Adipocyte (in vitro differentiated cells): ENCODE data around the gene AUTS2.
A peak's percentile ranks its signal among the peaks of the same experiment; 100 is the strongest.

Source experiments
- DNase-seq: peaks from one replicate; pipeline ENCODE4 v3.0.0-alpha.2; 2015; ENCODE audit warnings: low read depth
- H3K27me3 ChIP-seq: replicated peaks from 2 replicates; pipeline ENCODE4 v1.7.0; 2013; ENCODE audit warnings: mild to moderate bottlenecking, low read length, moderate library complexity; ENCODE audit not compliant: control insufficient read depth, insufficient read depth
- H3K36me3 ChIP-seq: 2 replicates; pipeline ENCODE4 v1.7.0; 2013; ENCODE audit warnings: low read length, mild to moderate bottlenecking, moderate library complexity; ENCODE audit not compliant: control insufficient read depth, insufficient read depth, severe bottlenecking
- H3K4me1 ChIP-seq: 2 replicates; pipeline ENCODE4 v1.7.0; 2013; ENCODE audit warnings: mild to moderate bottlenecking, low read length, moderate library complexity; ENCODE audit not compliant: control insufficient read depth, insufficient read depth
- H3K4me3 ChIP-seq: 2 replicates; pipeline ENCODE4 v1.7.0; 2013; ENCODE audit warnings: mild to moderate bottlenecking, low read length, moderate library complexity
- H3K9ac ChIP-seq: 2 replicates; pipeline ENCODE4 v1.7.0; 2013; ENCODE audit warnings: mild to moderate bottlenecking, low read length, moderate library complexity
- H3K9me3 ChIP-seq: 2 replicates; pipeline ENCODE4 v1.7.0; 2013; ENCODE audit warnings: mild to moderate bottlenecking, low read length, moderate library complexity; ENCODE audit not compliant: control insufficient read depth

The AUTS2 gene

GRCh38 chr7:70654979-70655378 is 1056.7 kb downstream of the AUTS2 start:
- H3K4me3 ChIP-seq: no peak overlapping the region
- H3K4me1 ChIP-seq: peaks cover 8% of the 10 kb centered on the region
- H3K27me3 ChIP-seq: no peaks in the 10 kb centered on the region
- no peak overlapping the region for H3K9ac ChIP-seq
- H3K36me3 ChIP-seq: no peaks in the 10 kb centered on the region
- H3K9me3 ChIP-seq: no peaks in the 10 kb centered on the region
- no peak for DNase-seq

DNA sequence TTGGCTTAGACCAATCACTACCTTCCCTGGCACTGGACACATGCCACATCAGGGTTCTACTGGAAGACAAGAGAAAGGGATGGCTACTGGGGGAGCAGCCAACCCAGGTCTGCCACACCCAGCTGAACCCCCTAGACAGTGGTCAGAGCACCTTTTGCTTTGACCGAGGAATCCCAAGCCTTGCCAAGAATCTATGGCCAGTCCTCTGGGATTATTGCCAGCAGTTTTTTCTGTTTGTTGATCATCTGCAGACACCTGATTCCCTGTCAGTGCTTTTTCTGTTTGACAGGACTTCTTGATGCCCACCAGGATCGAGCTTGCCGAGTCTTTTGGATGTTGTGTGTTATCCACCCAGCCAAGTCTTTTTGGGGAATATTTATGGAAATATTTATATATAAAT is 1057.4 kb downstream of the AUTS2 start:
- no peak for DNase-seq
- Histone ChIP-seq H3K4me3 (no peak overlapping the region), H3K36me3 (no peaks in the 10 kb centered on the region), H3K27me3 (no peaks in the 10 kb centered on the region), H3K9ac (no peak overlapping the region), H3K4me1 (peaks cover 8% of the 10 kb centered on the region), H3K9me3 (no peaks in the 10 kb centered on the region)

DNA sequence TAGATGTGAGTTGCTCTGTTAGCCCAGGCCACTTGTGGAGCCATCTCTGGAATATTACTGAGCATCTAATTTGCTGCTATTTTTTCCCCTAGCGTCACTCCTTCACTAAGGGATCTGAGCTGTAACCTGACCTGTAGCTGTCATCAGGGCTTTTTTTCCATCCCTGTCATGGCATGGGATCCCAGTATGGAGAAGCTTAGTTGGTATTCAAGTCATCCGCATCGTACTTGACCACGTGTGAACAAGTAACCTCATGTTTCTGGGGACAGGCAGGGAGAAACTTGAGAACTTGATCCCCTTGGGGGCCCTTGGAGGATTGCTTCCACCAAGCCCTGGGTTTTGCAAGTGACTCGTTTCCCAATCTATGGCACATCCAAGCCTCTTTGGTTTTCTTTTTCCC is 1059.3 kb downstream of the AUTS2 start:
- peak; percentile 23 for DNase-seq
- H3K4me1 ChIP-seq: peaks cover 8% of the 10 kb centered on the region
- H3K27me3 ChIP-seq: no peaks in the 10 kb centered on the region

GRCh38 chr7:70657989-70658632 is 1059.8 kb downstream of the AUTS2 start:
- DNase-seq: no peak
- Histone ChIP-seq H3K36me3 (no peaks in the 10 kb centered on the region), H3K9me3 (no peaks in the 10 kb centered on the region), H3K27me3 (no peaks in the 10 kb centered on the region), H3K4me1 (peaks cover 8% of the 10 kb centered on the region), H3K4me3 (no peak overlapping the region), H3K9ac (no peak overlapping the region)

More for the DNA sequence above, 1059.3 kb downstream of the AUTS2 start:
- H3K4me3 ChIP-seq: no peak overlapping the region
- H3K36me3 ChIP-seq: no peaks in the 10 kb centered on the region
- no peak overlapping the region for H3K9ac ChIP-seq
- no peaks in the 10 kb centered on the region for H3K9me3 ChIP-seq

- H3K4me3 ChIP-seq: no peak overlapping the region
- no peaks in the 10 kb centered on the region for H3K36me3 ChIP-seq
- H3K9me3 ChIP-seq: no peaks in the 10 kb centered on the region
Measured at GRCh38 chr7:70659263-70659662, 1061.0 kb downstream of the AUTS2 start.

DNA sequence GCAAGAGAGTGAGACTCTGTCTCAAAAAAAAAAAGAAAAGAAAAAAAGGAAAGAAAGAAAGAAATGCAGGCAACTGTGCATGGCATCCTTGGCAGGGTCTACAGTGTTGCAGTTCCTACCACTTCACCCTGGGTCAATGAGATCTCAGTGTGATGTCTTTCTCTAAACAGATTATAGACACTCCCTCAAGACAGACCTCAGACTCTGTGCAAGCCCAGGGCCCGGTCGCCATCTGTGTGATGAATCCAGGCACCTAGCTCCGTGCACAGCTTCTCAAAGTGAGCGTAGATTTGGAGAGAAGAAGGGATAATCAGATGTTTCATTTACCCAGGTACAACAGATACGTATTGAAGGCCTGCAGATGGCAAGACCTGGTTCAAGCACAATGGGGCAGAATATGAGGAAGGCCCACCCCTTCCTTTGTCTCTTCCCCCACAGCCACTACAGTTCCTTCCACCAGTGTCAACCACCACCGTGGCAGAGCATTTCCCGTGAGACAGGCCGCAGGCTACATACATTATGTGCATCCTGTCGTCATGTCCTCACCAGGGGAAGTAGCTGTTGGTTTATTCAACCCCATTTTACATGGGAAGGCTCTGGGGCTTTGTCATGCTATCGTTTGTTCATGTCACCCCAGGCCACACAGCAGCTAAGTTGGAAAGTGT is 1062.0 kb downstream of the AUTS2 start:
- no peaks in the 10 kb centered on the region for H3K36me3 ChIP-seq
- peaks cover 2% of the 10 kb centered on the region for H3K4me1 ChIP-seq
- DNase-seq: no peak
- no peaks in the 10 kb centered on the region for H3K27me3 ChIP-seq
- H3K9ac ChIP-seq: no peak overlapping the region
- no peak overlapping the region for H3K4me3 ChIP-seq
- H3K9me3 ChIP-seq: no peaks in the 10 kb centered on the region

More at GRCh38 chr7:70659263-70659662, 1061.0 kb downstream of the AUTS2 start:
- Histone ChIP-seq H3K27me3 (no peaks in the 10 kb centered on the region), H3K9ac (no peak overlapping the region), H3K4me1 (peaks cover 8% of the 10 kb centered on the region)
- no peak for DNase-seq

DNA sequence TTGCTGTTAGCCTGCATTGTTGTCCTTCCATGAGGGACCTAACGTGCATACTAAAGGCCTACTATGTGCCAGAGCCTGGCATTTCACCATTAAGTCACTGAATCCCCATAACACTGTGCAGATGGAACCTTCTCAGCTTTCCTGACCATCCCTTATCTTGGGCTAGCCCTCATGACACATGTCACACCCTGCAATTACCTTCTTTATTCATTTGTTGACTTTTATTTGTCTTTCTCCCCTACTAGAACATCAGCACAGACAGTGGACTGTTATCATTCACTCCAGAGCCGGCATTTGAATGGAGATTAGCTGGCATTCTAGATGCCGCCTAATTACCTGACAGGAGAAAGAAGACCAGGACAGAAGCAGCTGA is 1062.5 kb downstream of the AUTS2 start:
- no peak for DNase-seq
- Histone ChIP-seq H3K9me3 (no peaks in the 10 kb centered on the region), H3K27me3 (no peaks in the 10 kb centered on the region), H3K9ac (no peak overlapping the region), H3K4me1 (no peaks in the 10 kb centered on the region), H3K4me3 (no peak overlapping the region), H3K36me3 (no peaks in the 10 kb centered on the region)

- no peaks in the 10 kb centered on the region for H3K36me3 ChIP-seq
- H3K9ac ChIP-seq: no peak overlapping the region
- H3K9me3 ChIP-seq: no peaks in the 10 kb centered on the region
- no peaks in the 10 kb centered on the region for H3K4me1 ChIP-seq
- no peaks in the 10 kb centered on the region for H3K27me3 ChIP-seq
- no peak overlapping the region for H3K4me3 ChIP-seq
- DNase-seq: no peak
Measured at GRCh38 chr7:70663680-70664079, 1065.4 kb downstream of the AUTS2 start.

- H3K27me3 ChIP-seq: no peaks in the 10 kb centered on the region
- H3K4me3 ChIP-seq: no peak overlapping the region
- no peak overlapping the region for H3K9ac ChIP-seq
- DNase-seq: no peak
- H3K9me3 ChIP-seq: no peaks in the 10 kb centered on the region
- no peaks in the 10 kb centered on the region for H3K36me3 ChIP-seq
- no peaks in the 10 kb centered on the region for H3K4me1 ChIP-seq
Measured at GRCh38 chr7:70665997-70666396, 1067.7 kb downstream of the AUTS2 start.

DNA sequence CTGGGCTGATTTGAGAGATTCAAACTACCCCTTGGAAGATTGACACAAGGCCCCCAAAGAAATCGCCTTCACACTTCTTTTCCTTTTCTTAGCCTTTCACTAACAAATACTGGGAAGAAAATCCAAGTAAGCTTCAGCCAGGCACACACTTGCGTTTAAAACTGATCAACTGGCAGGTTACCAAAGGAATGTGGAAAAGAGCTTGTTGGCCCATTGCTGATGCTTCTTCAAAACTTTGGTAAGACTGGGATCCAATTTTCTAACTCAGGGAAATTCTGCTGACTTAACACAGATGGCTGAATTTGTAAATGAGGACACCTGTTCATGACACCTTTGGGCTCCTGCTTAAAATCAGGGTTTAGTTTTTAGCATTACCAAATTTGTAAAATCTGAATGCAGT is 1069.1 kb downstream of the AUTS2 start:
- Histone ChIP-seq H3K4me1 (no peaks in the 10 kb centered on the region), H3K4me3 (no peak overlapping the region), H3K36me3 (no peaks in the 10 kb centered on the region), H3K27me3 (no peaks in the 10 kb centered on the region), H3K9me3 (no peaks in the 10 kb centered on the region), H3K9ac (no peak overlapping the region)
- DNase-seq: no peak

- Histone ChIP-seq H3K4me3 (no peak overlapping the region), H3K9me3 (no peaks in the 10 kb centered on the region), H3K9ac (no peak overlapping the region), H3K4me1 (no peaks in the 10 kb centered on the region), H3K36me3 (no peaks in the 10 kb centered on the region), H3K27me3 (no peaks in the 10 kb centered on the region)
- no peak for DNase-seq
Measured at GRCh38 chr7:70668606-70669358, 1070.5 kb downstream of the AUTS2 start.
